DMS114 treated with DMSO at 0.1 percent for 48 hours (cell line): Measurements from ENCODE around the gene NES.

Source experiments
- DNase-seq: peaks from one replicate; lab custom pipeline; 2025; ENCODE audit not compliant: unreplicated experiment; lab: John Stamatoyannopoulos, UW

NES gene

GRCh38 chr1:156665539-156665938 lies 11.7 kb downstream of the NES start:
- DNase-seq: no peak

GRCh38 chr1:156664767-156665411 lies 12.3 kb downstream of the NES start:
- DNase-seq: no peak

GRCh38 chr1:156664046-156664766 lies 13.0 kb downstream of the NES start:
- no peak for DNase-seq

GRCh38 chr1:156663178-156663577 lies 14.0 kb downstream of the NES start:
- no peak for DNase-seq

- DNase-seq: no peak
Observed at GRCh38 chr1:156662800-156663055, 14.5 kb downstream of the NES start.

GRCh38 chr1:156662005-156662799 lies 15.0 kb downstream of the NES start:
- no peak for DNase-seq

GRCh38 chr1:156660752-156661112 lies 16.5 kb downstream of the NES start:
- no peak for DNase-seq

- peak; percentile 92 for DNase-seq
Observed at GRCh38 chr1:156659988-156660751, 17.0 kb downstream of the NES start.

- DNase-seq: no peak
Observed at GRCh38 chr1:156659661-156659987, 17.6 kb downstream of the NES start.

GRCh38 chr1:156658945-156659574 lies 18.1 kb downstream of the NES start:
- DNase-seq: no peak

GRCh38 chr1:156658496-156658895 lies 18.7 kb downstream of the NES start:
- DNase-seq: no peak

- no peak for DNase-seq
Observed at GRCh38 chr1:156657741-156658319, 19.4 kb downstream of the NES start.

GRCh38 chr1:156656806-156657740 lies 20.1 kb downstream of the NES start:
- DNase-seq: peak; percentile 51

GRCh38 chr1:156655904-156656516 lies 21.2 kb downstream of the NES start:
- no peak for DNase-seq

GRCh38 chr1:156655151-156655903 lies 21.9 kb downstream of the NES start:
- no peak for DNase-seq

- no peak for DNase-seq
Observed at GRCh38 chr1:156654700-156655099, 22.5 kb downstream of the NES start.

- no peak for DNase-seq
Observed at GRCh38 chr1:156652992-156653355, 24.2 kb downstream of the NES start.

- no peak for DNase-seq
Observed at GRCh38 chr1:156652131-156652991, 24.8 kb downstream of the NES start.
